GM12864 (cell line): ENCODE results near the gene CLSTN2.

Source experiments
- DNase-seq: peaks from one replicate; pipeline ENCODE4 v3.0.0-alpha.2; 2011; ENCODE audit warnings: low read depth
- H3K4me3 ChIP-seq: 2 replicates; pipeline ENCODE4 v1.5.1; 2011; ENCODE audit warnings: mild to moderate bottlenecking, low read depth, low read length, control low read depth
- TF ChIP-seq, protein P1 (sequence below): IDR thresholded peaks from 2 replicates; pipeline ENCODE4 v1.5.1; 2011; ENCODE audit warnings: low read depth, mild to moderate bottlenecking, moderate library complexity, low read length, control low read depth, inconsistent platforms; ENCODE audit errors: missing control alignments

The CLSTN2 gene

GRCh38 chr3:140162551-140162950 is 227.6 kb downstream of the CLSTN2 start:
- TF ChIP-seq, protein P1, sequence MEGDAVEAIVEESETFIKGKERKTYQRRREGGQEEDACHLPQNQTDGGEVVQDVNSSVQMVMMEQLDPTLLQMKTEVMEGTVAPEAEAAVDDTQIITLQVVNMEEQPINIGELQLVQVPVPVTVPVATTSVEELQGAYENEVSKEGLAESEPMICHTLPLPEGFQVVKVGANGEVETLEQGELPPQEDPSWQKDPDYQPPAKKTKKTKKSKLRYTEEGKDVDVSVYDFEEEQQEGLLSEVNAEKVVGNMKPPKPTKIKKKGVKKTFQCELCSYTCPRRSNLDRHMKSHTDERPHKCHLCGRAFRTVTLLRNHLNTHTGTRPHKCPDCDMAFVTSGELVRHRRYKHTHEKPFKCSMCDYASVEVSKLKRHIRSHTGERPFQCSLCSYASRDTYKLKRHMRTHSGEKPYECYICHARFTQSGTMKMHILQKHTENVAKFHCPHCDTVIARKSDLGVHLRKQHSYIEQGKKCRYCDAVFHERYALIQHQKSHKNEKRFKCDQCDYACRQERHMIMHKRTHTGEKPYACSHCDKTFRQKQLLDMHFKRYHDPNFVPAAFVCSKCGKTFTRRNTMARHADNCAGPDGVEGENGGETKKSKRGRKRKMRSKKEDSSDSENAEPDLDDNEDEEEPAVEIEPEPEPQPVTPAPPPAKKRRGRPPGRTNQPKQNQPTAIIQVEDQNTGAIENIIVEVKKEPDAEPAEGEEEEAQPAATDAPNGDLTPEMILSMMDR, result no peak
- no peak overlapping the region for H3K4me3 ChIP-seq
- no peak for DNase-seq

DNA sequence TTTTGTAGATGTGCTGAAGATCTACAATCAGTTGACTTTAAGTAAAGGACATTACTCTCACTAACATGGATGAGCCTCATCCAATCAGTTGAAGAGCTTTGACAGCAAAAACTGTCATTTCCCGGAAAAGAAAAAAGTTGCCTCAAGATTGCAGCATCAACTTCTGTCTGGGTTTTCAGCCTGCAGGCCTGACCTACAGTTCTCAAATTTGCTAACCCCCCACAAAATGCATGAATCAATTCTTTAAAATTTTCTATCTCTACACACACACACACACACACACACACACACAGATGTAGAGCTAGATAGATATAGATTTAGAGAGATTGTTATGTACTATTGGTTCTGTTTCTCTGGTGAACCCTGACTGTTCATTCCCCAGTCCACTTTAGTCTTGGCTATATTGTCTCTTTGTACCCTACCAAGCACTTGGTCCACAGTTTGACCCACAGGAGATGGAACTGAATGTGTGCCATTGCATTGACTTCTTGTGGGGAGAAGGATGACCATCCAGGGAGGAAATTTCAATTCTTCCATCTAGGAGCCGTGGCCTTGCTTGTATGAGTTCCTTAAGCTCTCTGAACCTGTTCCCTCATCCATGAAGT is 228.3 kb downstream of the CLSTN2 start:
- H3K4me3 ChIP-seq, result no peak overlapping the region
- TF ChIP-seq, protein P1, result no peak
- DNase-seq, result no peak

GRCh38 chr3:140164156-140164555 is 229.2 kb downstream of the CLSTN2 start:
- DNase-seq, result no peak
- TF ChIP-seq, protein P1, result no peak

GRCh38 chr3:140164922-140165590 is 230.1 kb downstream of the CLSTN2 start:
- no peak overlapping the region for H3K4me3 ChIP-seq
- DNase-seq, result no peak
- TF ChIP-seq, protein P1, result no peak

More at GRCh38 chr3:140164156-140164555, 229.2 kb downstream of the CLSTN2 start:
- H3K4me3 ChIP-seq, result no peak overlapping the region

- H3K4me3 ChIP-seq, result no peak overlapping the region
- TF ChIP-seq, protein P1, result no peak
- DNase-seq, result no peak
These were observed 230.8 kb downstream of the CLSTN2 start for GRCh38 chr3:140165781-140166180.

GRCh38 chr3:140166861-140167599 is 232.0 kb downstream of the CLSTN2 start:
- no peak overlapping the region for H3K4me3 ChIP-seq
- DNase-seq, result no peak
- TF ChIP-seq, protein P1, result no peak
